GM19099 (cell line): ENCODE data around the gene EZH1.

Experiments
- POLR2A ChIP-seq: IDR thresholded peaks from 3 replicates; pipeline ENCODE4 v1.6.1; 2011; ENCODE audit warnings: low read depth; ENCODE audit not compliant: insufficient read length; ENCODE audit errors: extremely low read depth

Gene EZH1

DNA sequence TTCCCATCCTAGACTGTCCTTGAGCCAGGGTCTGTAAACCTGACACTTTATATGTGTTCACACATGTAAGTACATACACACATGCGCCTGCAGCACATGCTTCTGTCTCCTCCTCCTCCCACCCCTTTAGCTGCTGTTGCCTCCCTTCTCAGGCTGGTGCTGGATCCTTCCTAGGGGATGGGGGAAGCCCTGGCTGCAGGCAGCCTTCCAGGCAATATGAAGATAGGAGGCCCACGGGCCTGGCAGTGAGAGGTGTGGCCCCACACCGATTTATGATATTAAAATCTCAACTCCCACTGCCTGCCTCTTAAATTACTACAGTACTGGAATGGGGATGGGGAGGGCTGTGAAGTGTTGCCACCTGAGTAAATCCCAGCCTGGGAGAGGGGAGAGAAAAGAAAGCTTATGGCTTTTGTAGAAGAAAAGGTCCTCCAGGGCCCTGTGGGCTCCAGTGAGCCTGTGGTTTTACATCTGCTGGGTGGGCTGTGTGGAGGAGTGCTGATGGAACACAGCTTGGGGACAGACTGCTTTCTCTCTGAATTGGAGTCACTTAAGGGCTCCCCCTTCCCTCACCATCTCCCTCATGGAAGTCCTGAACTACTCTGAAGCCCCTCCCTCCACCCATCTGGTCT lies 34.6 kb upstream of the EZH1 start:
- no peak for TF ChIP-seq POLR2A

DNA sequence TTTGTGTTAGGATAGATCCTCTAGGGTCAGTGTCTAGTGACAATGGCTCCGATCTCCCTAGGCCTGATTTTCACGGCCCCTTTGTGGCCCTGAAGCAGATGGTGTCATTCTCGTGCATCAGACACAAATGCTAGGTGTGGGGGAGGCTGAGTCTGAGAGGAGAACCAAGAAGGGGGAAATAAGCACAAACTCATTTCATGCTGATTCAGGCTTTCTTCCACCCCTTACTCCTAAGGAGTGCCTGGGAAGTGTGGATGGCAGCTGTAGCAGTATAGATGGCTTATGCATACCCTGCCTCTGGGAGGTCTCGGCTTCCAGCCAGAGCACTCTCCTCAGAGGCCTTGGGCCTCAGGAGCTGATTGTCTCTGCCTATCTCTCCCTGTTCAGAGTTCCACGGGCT lies 33.7 kb upstream of the EZH1 start:
- no peak for TF ChIP-seq POLR2A

DNA sequence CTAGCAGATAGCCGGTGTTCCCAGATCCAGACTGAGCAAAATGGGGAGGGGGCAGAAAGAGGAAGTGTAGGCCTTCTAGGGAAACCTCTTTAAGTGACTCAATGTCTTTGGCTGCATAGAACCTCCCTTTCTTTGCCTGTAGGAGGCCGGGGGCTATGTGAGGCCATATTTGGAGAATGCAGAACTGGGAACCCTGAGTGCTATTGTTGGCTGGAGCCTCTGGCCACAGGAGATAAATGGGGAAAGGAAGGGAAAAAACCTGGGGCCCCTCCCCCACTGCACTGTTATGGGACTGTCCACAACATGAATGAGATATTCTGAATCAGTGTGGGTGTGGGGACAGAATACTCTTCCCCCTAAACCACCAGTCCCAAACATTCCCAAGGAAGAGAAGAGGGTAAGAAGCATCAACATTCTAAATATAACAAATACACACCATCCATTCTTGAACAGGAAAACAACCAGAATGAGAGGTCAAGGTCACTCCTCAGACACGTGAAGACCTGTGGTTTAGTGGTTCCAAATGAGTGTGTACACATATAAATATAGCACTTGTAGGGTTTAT lies 30.8 kb upstream of the EZH1 start:
- TF ChIP-seq POLR2A, result no peak

GRCh38 chr17:42774066-42774745 lies 29.4 kb upstream of the EZH1 start:
- no peak for TF ChIP-seq POLR2A

DNA sequence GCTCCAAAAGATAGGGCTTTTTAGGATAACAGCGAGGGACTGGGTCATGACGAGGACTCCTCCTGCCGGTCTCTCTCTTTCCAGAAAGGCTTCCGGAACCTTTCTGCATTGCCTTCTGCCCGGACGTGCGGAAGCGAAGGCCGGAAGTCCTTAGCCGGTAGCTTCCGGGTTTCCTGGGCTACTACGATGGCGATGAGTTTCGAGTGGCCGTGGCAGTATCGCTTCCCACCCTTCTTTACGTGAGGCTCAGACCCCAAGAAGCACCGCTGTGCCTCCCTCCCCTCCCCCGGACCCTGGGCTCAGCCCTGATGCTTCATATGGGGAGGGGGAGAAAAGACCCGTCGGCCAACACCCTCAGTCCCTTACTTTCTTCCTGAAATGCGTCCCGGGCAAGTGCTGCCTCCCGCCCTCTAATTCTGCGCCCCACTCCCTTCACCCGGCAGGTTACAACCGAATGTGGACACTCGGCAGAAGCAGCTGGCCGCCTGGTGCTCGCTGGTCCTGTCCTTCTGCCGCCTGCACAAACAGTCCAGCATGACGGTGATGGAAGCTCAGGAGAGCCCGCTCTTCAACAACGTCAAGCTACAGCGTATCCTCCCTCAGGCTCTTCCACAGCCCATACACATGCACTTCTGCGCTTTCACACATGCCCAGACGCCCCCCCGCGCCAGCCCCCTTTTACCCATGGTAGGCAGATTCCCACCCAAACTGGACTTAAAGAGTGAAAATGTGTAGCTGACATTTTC lies 28.6 kb upstream of the EZH1 start, which contains the start of gene VPS25:
Gene VPS25, plus strand, starts transcription at position 160 of the 746 bp plus-strand sequence. Its CDS starts 27 bp downstream, at position 187.
- peak; percentile 97 for TF ChIP-seq POLR2A

- no peak for TF ChIP-seq POLR2A
Observed at GRCh38 chr17:42772945-42773289, 28.1 kb upstream of the EZH1 start.

GRCh38 chr17:42767512-42767911 lies 22.7 kb upstream of the EZH1 start:
- no peak for TF ChIP-seq POLR2A

DNA sequence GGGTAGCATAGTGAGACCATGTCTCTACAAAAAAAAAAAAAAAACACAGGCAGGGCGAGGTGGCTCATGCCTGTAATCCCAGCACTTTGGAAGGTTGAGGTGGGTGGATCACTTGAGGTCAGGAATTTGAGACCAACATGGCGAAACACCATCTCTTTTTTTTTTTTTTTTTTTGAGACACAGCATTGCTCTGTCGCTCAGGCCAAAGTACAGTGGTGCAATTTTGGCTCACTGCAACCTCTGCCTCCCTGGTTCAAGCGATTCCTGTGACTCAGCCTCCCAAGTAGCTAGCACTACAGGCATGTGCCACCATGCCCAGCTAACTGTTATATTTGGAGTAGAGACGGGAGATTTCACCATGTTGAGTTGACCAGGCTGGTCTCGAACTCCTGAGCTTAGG lies 21.3 kb upstream of the EZH1 start:
- TF ChIP-seq POLR2A, result no peak

DNA sequence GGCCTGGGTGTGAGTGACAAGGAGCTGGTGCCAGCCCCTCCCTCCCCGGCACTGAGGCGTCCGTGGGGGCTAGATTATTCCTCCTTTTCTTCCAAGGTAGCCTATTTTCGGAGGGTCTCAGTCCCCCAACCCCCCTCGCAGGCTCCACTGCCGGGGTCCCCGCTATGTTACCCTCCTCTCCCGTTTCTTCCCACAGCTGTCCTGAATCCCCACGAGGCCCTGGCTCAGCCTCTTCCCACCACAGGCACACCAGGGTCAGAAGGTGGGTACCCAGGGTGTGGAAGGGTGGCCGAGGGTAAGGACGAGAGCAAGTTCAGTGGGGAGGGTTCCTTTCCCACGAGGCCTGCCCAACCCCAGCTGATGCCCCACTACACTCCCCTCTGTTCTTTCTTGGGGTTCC lies 16.8 kb upstream of the EZH1 start:
- TF ChIP-seq POLR2A, result no peak

DNA sequence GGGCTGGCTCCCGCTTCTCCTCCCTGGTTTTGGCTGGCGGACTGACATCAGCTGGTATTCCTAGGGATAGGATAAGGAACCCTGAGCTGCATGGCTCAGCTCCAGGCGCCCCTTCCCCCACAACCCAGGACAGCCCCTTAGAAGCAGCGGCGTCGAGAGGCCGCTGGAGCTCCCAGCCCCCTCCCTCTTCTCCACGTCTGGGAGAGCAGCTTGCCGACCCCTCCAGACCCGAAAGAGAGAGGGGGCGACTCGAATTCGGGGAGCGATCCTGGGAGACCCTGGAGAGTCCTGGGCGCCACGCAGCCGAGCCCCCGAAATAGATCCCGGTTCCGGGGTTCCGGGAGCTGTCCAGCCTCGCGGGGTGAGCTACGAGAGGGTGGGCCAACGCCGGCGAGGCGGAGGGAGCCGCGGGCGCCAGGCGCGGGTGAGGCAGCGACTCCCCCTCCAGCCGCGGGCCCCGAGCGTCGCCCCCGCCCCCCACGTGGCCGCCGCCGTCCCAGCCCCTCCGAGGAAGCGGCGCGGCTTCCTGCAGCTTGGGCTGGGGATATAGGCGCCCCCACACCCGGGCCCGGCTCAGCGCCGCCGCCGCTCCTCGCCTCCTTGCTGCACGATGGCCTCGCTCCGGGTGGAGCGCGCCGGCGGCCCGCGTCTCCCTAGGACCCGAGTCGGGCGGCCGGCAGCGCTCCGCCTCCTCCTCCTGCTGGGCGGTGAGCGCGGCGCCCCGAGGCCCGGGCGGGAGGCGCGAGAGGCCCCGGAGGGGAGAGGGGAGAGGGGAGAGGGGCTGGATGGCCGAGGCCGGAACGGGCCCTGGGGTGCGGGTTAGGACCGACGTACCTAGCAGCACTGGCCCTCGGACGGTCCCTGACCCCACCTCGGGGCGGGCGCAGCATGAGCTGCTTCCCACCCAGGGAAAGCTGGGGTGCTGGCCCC lies 16.1 kb upstream of the EZH1 start, which contains the start of gene RAMP2:
Gene RAMP2, plus strand, starts transcription at position 576 of the 930 bp plus-strand sequence. Its CDS starts 35 bp downstream, at position 611.
- TF ChIP-seq POLR2A, result no peak

GRCh38 chr17:42759982-42760651 lies 15.3 kb upstream of the EZH1 start:
- TF ChIP-seq POLR2A, result no peak

DNA sequence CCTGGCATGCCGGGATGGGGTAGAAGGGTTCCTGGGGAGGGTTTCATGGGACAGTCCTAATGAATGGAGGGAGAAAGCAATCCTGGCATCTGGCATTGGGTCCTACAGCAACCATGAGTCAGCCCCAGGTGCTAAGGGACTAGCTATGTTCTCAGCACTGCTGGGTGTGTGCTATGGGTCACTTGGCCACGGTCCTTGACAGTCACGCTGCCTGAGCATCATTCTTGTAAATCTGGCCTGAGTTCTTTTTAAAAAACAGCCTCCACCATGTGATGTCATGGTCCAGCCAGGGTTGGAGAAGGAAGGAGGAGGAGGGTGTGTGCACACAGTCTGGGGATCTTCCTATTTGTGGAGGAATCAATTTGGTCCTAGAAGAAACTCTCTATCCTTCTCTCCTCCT lies 9.9 kb upstream of the EZH1 start:
- no peak for TF ChIP-seq POLR2A

- no peak for TF ChIP-seq POLR2A
Observed at GRCh38 chr17:42751628-42752027, 6.8 kb upstream of the EZH1 start.
